ENCODE data around the gene SNUPN.

The SNUPN gene

DNA sequence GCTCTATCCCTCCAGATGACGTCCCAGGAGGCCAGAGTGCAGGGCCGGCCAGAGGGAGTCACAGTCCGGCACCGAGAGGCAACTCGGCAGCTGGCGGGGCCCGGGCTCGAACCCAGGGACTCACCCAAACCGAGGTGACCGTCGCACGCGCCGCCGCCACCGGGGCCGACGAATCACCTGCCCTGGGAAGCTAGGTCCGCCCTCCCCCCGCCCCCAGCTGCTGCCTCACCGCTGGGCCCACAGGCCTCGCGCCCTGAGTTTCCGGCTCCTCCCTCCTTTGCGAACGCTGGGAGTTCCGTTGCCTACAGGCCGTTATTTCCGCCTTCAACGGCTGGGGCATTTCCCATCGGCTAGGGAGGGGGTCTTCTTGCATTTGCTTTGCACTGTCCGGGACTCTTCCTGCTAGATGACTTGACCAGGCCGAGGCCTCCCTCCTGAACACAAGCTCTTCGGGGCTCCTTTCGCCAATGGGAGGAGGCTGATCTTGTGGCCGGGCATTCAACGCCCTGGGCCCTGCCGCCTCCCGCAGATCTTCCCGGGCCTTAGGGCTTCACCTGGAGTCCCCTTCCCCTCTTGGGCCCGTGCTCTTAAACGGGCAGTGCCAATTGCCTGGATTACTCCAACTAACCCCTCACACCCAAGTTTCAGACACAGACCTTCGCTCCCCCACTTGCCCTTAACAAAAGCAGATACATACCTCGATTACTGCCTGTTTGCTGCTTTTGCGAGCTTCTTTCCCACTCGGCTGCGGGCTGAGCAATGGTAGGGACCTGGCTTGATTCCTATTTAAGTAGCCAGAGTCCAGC is at the start of gene SNUPN:
SNUPN (minus strand) TSS at position 184 of the 806 bp plus-strand sequence. CDS start 4,674 bp downstream, outside the sequence.
- no peaks in the 10 kb centered on the region for H3K36me3 ChIP-seq
- peak within 1 kb of the TSS; percentile 94 to 99 for H3K4me3 ChIP-seq
- H3K4me1 ChIP-seq, result peaks cover 0 to 28% (median 12%) of the 10 kb centered on the region in 4 donors
- H3K27ac ChIP-seq, result peak within 1 kb of the TSS; percentile 93 to 97
- no peaks in the 10 kb centered on the region for H3K27me3 ChIP-seq
- intact Hi-C loops (cut with DNase I; ENCODE audit: low total_unique reads), result loop anchor here (10.0 kb wide), 1 partner anchor 111 kb away; no protein-coding TSS in a partner anchor
- TF ChIP-seq, protein P1, sequence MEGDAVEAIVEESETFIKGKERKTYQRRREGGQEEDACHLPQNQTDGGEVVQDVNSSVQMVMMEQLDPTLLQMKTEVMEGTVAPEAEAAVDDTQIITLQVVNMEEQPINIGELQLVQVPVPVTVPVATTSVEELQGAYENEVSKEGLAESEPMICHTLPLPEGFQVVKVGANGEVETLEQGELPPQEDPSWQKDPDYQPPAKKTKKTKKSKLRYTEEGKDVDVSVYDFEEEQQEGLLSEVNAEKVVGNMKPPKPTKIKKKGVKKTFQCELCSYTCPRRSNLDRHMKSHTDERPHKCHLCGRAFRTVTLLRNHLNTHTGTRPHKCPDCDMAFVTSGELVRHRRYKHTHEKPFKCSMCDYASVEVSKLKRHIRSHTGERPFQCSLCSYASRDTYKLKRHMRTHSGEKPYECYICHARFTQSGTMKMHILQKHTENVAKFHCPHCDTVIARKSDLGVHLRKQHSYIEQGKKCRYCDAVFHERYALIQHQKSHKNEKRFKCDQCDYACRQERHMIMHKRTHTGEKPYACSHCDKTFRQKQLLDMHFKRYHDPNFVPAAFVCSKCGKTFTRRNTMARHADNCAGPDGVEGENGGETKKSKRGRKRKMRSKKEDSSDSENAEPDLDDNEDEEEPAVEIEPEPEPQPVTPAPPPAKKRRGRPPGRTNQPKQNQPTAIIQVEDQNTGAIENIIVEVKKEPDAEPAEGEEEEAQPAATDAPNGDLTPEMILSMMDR (IDR thresholded peaks at IDR 0.05), result no peak
- peak; percentile 94 to 97 for DNase-seq
- no peaks in the 10 kb centered on the region for H3K9me3 ChIP-seq

DNA sequence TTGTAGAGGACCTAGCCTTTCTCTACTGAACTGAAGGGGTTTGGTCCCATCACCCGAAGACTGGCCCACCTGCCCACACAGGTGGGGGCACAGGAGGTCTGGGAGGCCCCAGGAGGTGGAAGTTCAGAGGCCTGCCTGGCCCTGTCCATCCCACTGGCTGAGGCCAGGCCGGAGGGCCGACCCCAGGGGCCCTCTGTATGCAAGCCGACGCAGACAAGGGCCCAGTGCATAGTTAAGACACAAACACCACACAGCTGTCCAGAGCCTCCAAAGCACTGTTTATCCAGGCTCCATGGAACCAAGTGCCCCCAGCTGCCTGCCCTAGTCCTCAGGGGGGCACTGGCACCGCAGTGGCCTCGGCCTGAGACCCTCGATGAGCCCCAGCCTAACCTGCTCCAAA is 48.8 kb upstream of the SNUPN start:
- Histone ChIP-seq H3K27ac (peak overlapping the region; percentile 89 to 92), H3K36me3 (peaks cover 26 to 46% (median 37%) of the 10 kb centered on the region in 3 donors), H3K27me3 (no peaks in the 10 kb centered on the region), H3K4me1 (peaks cover 6 to 76% (median 65%) of the 10 kb centered on the region in 4 donors), H3K9me3 (no peaks in the 10 kb centered on the region), H3K4me3 (no peak overlapping the region)
- intact Hi-C loops (cut with DNase I; ENCODE audit: low total_unique reads), result no loop called here
- TF ChIP-seq, protein P1 (IDR thresholded peaks at IDR 0.05), result no peak
- no peak for DNase-seq

DNA sequence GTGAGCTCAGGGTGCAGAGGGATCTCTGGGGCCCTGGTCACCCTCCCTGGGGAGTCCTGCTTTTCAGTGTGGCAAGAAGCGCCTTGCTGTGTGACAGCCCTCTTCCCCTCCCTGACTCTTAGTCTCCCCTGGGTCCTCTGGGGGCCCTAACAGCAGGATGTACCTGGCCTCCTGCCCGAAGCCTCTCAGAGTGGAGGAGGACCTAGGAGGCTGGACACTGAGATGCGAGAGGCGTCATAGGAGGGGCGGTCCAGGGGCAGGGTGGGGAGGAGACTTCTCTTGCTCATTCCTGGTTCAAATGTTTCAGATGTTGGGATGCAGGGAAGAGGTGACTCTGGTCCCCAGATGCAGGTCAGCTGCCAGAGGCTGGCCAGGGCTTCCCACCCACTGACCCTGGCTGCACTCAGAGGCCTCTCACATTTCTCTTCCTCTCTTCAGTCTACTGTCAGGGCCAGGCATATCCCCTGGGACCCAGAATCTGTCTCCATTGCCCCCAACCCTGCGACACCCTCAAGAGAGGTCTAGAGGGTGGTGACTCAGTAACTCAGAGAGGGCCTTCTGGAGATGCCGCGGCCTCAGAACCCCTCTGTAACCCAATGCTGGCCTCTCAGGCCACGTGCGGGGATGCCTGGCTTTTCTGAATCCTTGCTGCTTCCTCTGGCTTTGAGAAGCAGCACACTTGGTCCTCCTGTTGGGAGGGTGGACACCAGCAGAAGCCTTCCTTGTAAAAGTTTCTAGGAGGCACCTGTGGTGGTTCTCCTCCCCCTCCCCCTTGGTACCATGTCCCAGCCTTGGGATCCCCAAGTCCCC is 48.1 kb upstream of the SNUPN start:
- peaks cover 19 to 38% (median 31%) of the 10 kb centered on the region in 3 donors for H3K36me3 ChIP-seq
- TF ChIP-seq, protein P1 (IDR thresholded peaks at IDR 0.05), result no peak
- DNase-seq, result peak; percentile 87 to 97
- H3K27ac ChIP-seq, result peak overlapping the region; percentile 89 to 92
- no peaks in the 10 kb centered on the region for H3K27me3 ChIP-seq
- H3K4me1 ChIP-seq, result peaks cover 6 to 80% (median 66%) of the 10 kb centered on the region in 4 donors
- no peaks in the 10 kb centered on the region for H3K9me3 ChIP-seq
- intact Hi-C loops (cut with DNase I; ENCODE audit: low total_unique reads), result no loop called here
- H3K4me3 ChIP-seq, result peak overlapping the region in 1 of 2 donors; percentile 1

DNA sequence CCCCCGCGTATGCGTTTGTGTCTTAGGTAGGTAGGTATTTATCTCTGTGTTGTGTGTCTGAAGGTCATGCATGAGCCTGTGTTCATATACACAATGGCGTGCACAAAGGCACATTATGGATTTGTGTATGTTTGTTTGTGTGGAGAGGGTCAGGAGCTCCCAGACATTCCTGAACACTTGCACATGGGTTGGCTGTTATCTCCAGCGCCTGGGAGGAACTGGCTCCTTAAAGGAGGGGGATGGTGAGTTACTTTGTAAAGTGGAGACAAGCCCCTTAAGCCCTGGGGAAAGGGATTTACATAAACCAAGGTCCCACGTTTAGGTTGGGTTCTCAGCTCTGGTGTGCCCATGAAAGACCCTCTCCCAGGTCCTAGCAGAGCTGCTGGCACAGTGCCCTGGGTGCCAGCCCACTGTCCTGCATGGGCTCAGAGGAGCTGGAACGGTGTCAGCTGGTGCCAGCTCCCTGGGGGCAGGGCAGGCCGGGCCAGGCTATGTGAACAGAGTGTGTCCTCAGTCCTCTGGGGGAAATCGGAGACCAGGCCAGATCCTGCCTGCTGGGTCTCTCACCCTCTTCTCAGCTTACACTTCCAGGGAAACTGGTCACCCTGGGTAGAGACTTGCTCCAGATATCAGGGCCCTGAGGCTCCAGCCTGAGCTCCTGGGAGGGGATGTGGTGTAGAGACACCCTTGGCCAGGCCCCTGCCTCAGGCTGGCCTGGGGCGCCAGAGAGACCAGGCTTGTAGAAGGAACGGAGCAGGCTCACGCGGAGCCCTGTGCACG is 47.3 kb upstream of the SNUPN start:
- peak in 1 of 2 donors; percentile 89 for DNase-seq
- Histone ChIP-seq H3K36me3 (peaks cover 13 to 30% (median 23%) of the 10 kb centered on the region in 3 donors), H3K27ac (peak overlapping the region; percentile 89 to 92), H3K4me3 (peak overlapping the region in 1 of 2 donors; percentile 1), H3K4me1 (peaks cover 6 to 85% (median 70%) of the 10 kb centered on the region in 4 donors), H3K9me3 (no peaks in the 10 kb centered on the region), H3K27me3 (no peaks in the 10 kb centered on the region)
- intact Hi-C loops (cut with DNase I; ENCODE audit: low total_unique reads), result no loop called here
- TF ChIP-seq, protein P1 (IDR thresholded peaks at IDR 0.05), result no peak

Data from tibial artery (tissue), 4 donors.